SU-DHL-6 (cell line): ENCODE results near the gene GLMN.

Experiments used
- H2AFZ ChIP-seq: fragments of 200-600 bp; sonication (generic); 2 replicates; pipeline ENCODE4 v1.6.1; 2014; ENCODE audit warnings: low read depth, mild to moderate bottlenecking, moderate library complexity, mixed read lengths, antibody characterized with exemption, low read length; ENCODE audit not compliant: severe bottlenecking
- H3F3A ChIP-seq: fragments of 200-600 bp; shearing (Covaris generic); 2 replicates; pipeline ENCODE4 v1.6.0; 2016; ENCODE audit warnings: antibody characterized with exemption, mild to moderate bottlenecking; ENCODE audit not compliant: insufficient read depth
- H3K27ac ChIP-seq: fragments of 200-600 bp; sonication (generic); 2 replicates; pipeline ENCODE4 v1.5.1; 2016; ENCODE audit warnings: low read depth, mild to moderate bottlenecking, low read length, moderate library complexity, mixed read lengths
- H3K27me3 ChIP-seq: fragments of 200-600 bp; sonication (generic), shearing (Covaris generic); 2 replicates; pipeline ENCODE4 v1.6.0; 2014; ENCODE audit warnings: mild to moderate bottlenecking, low read length
- H3K36me3 ChIP-seq: fragments of 200-600 bp; sonication (generic); 2 replicates; pipeline ENCODE4 v1.6.1; 2014; ENCODE audit warnings: mild to moderate bottlenecking, low read length, mixed read lengths
- H3K4me2 ChIP-seq: fragments of 300-600, 200-600 bp; shearing (Covaris generic), sonication (generic); 2 replicates; pipeline ENCODE4 v1.6.0; 2014; ENCODE audit warnings: low read length, low read depth, mild to moderate bottlenecking; ENCODE audit not compliant: poor library complexity, severe bottlenecking
- H3K4me3 ChIP-seq: fragments of 200-600 bp; sonication (generic); 2 replicates; pipeline ENCODE4 v1.5.1; 2014; ENCODE audit warnings: antibody characterized with exemption, low read length, mild to moderate bottlenecking, mixed read lengths; ENCODE audit not compliant: insufficient read depth, poor library complexity, severe bottlenecking
- H3K79me2 ChIP-seq: fragments of 200-600 bp; sonication (generic); 2 replicates; pipeline ENCODE4 v1.6.1; 2014; ENCODE audit warnings: mild to moderate bottlenecking, low read length, moderate library complexity; ENCODE audit not compliant: insufficient read depth
- H3K9ac ChIP-seq: fragments of 200-600 bp; sonication (generic); 2 replicates; pipeline ENCODE4 v1.7.0; 2014; ENCODE audit warnings: mild to moderate bottlenecking, low read length
- H3K9me2 ChIP-seq: fragments of 200-600 bp; sonication (generic); replicated peaks from 2 replicates; pipeline ENCODE4 v1.6.1; 2014; ENCODE audit warnings: low read length; ENCODE audit not compliant: insufficient read depth
- H3K9me3 ChIP-seq: fragments of 200-600 bp; sonication (generic); 2 replicates; pipeline ENCODE4 v1.6.1; 2014; ENCODE audit warnings: low read length, mixed read lengths; ENCODE audit not compliant: insufficient read depth
- H4K20me1 ChIP-seq: fragments of 200-600 bp; sonication (generic); 2 replicates; pipeline ENCODE4 v1.6.1; 2014; ENCODE audit warnings: low read depth, mild to moderate bottlenecking, antibody characterized with exemption, low read length, moderate library complexity, mixed read lengths
- CTCF ChIP-seq: fragments of 200-600 bp; sonication (generic); IDR thresholded peaks from one replicate; pipeline ENCODE4 v1.5.1; 2017; ENCODE audit warnings: antibody characterized with exemption, mild to moderate bottlenecking, low read length, moderate library complexity; ENCODE audit not compliant: insufficient read depth, poor library complexity, severe bottlenecking
- EZH2phosphoT487 ChIP-seq: fragments of 200-600 bp; sonication (generic), shearing (Covaris generic); conservative IDR thresholded peaks from 2 replicates; pipeline ENCODE4 v1.6.1; 2018; ENCODE audit warnings: mild to moderate bottlenecking, antibody characterized with exemption, low read length, moderate library complexity, mixed read lengths

The GLMN gene

GRCh38 chr1:92329347-92330129, 30.8 kb upstream of the GLMN start:
- Histone ChIP-seq H3K4me3 (no peak overlapping the region), H3K79me2 (no peaks in the 10 kb centered on the region), H3K27ac (no peak overlapping the region), H3F3A (no peaks in the 10 kb centered on the region), H3K36me3 (peaks cover 18% of the 10 kb centered on the region), H3K9ac (no peak overlapping the region), H3K4me2 (no peak overlapping the region), H3K9me3 (no peaks in the 10 kb centered on the region), H3K27me3 (no peaks in the 10 kb centered on the region), H3K9me2 (no peaks in the 10 kb centered on the region), H4K20me1 (no peaks in the 10 kb centered on the region), H2AFZ (no peak overlapping the region)
- TF ChIP-seq EZH2phosphoT487 (no peak), CTCF (no peak)

GRCh38 chr1:92327794-92328193, 29.0 kb upstream of the GLMN start:
- no peaks in the 10 kb centered on the region for H3F3A ChIP-seq
- H3K4me3 ChIP-seq: no peak overlapping the region
- no peaks in the 10 kb centered on the region for H3K27me3 ChIP-seq
- no peak overlapping the region for H3K4me2 ChIP-seq
- H4K20me1 ChIP-seq: no peaks in the 10 kb centered on the region
- H2AFZ ChIP-seq: no peak overlapping the region
- H3K36me3 ChIP-seq: peaks cover 22% of the 10 kb centered on the region
- no peak overlapping the region for H3K27ac ChIP-seq
- H3K79me2 ChIP-seq: no peaks in the 10 kb centered on the region
- TF ChIP-seq EZH2phosphoT487 (no peak), CTCF (no peak)
- no peak overlapping the region for H3K9ac ChIP-seq
- H3K9me3 ChIP-seq: no peaks in the 10 kb centered on the region
- H3K9me2 ChIP-seq: no peaks in the 10 kb centered on the region

- Histone ChIP-seq H3K4me3 (no peak overlapping the region), H3K27me3 (no peaks in the 10 kb centered on the region), H3K9ac (no peak overlapping the region), H3K36me3 (peaks cover 22% of the 10 kb centered on the region), H3K4me2 (no peak overlapping the region), H3F3A (no peaks in the 10 kb centered on the region), H3K9me2 (no peaks in the 10 kb centered on the region), H3K9me3 (no peaks in the 10 kb centered on the region), H3K27ac (no peak overlapping the region), H3K79me2 (no peaks in the 10 kb centered on the region), H4K20me1 (no peaks in the 10 kb centered on the region), H2AFZ (no peak overlapping the region)
- no peak for TF ChIP-seq CTCF
Measured at GRCh38 chr1:92326681-92327080, 27.9 kb upstream of the GLMN start.
